ENCODE data around the gene SHISA7. TPM values are rescaled to one million over a fixed set of nuclear protein-coding genes. Genes with fewer than 3 reads are reported as not detected.

Gene SHISA7
- total and polyA plus RNA-seq, 5 donors from 2014 or later: not detected

GRCh38 chr19:55461974-55462626, 19.0 kb upstream of the SHISA7 start:
- no peak for ATAC-seq (ENCODE audit: low read depth in 2 of 2)
- Histone ChIP-seq H3K4me3 (ENCODE audit: low read depth, low read length) (peak overlapping the region; percentile 72), H3K9me3 (ENCODE audit: control insufficient read depth in 2 of 2, low read length in 2 of 2) (no peaks in the 10 kb centered on the region), H3K27ac (ENCODE audit: insufficient read depth, low read length, poor library complexity, severe bottlenecking) (peak overlapping the region; percentile 63), H3K36me3 (ENCODE audit: control insufficient read depth, insufficient read depth, low read length) (no peaks in the 10 kb centered on the region), H3K27me3 (ENCODE audit: control insufficient read depth, insufficient read depth, low read length) (no peaks in the 10 kb centered on the region), H3K4me1 (ENCODE audit: control insufficient read depth, insufficient read depth, low read length, poor library complexity, severe bottlenecking) (peaks cover 18% of the 10 kb centered on the region)
- DNase-seq: no peak
- Mint-ChIP-seq H3K4me1 (peaks cover 0 to 27% (median 7%) of the 10 kb centered on the region in 4 donors), H3K9me3 (no peaks in the 10 kb centered on the region), H3K4me3 (peak overlapping the region; percentile 90 to 94 (median 93)), H3K27ac (peak overlapping the region; percentile 92 to 96 (median 95)), H3K27me3 (no peaks in the 10 kb centered on the region), H3K36me3 (no peaks in the 10 kb centered on the region)

- H3K4me3 Mint-ChIP-seq: peak within 1 kb of the TSS; percentile 90 to 94 (median 93)
- Histone ChIP-seq H3K27me3 (ENCODE audit: control insufficient read depth, insufficient read depth, low read length) (no peaks in the 10 kb centered on the region), H3K36me3 (ENCODE audit: control insufficient read depth, insufficient read depth, low read length) (no peaks in the 10 kb centered on the region)
These were observed 18.3 kb upstream of the SHISA7 start, which contains the start of gene ISOC2 for GRCh38 chr19:55461259-55461973. TSS of gene ISOC2 (minus strand) at chr19:55461642. CDS start at chr19:55456486, 5,156 bp downstream.

GRCh38 chr19:55460670-55461258, 17.7 kb upstream of the SHISA7 start:
- DNase-seq (peak in 2 of 3 donors; percentile 40 to 42), ATAC-seq (ENCODE audit: low read depth in 2 of 2) (no peak)
- H3K27me3 ChIP-seq (ENCODE audit: control insufficient read depth, insufficient read depth, low read length): no peaks in the 10 kb centered on the region
- H3K27ac Mint-ChIP-seq: peak overlapping the region; percentile 89 to 95 (median 92)
- H3K27ac ChIP-seq (ENCODE audit: insufficient read depth, low read length, poor library complexity, severe bottlenecking): peak overlapping the region; percentile 71
- peaks cover 0 to 31% (median 7%) of the 10 kb centered on the region in 4 donors for H3K4me1 Mint-ChIP-seq
- H3K9me3 Mint-ChIP-seq: peaks cover 0 to 2% (median 0%) of the 10 kb centered on the region in 7 donors
- H3K36me3 Mint-ChIP-seq: no peaks in the 10 kb centered on the region
- H3K4me3 Mint-ChIP-seq: peak overlapping the region; percentile 72 to 94 (median 91)
- H3K36me3 ChIP-seq (ENCODE audit: control insufficient read depth, insufficient read depth, low read length): no peaks in the 10 kb centered on the region
- peaks cover 18% of the 10 kb centered on the region for H3K4me1 ChIP-seq (ENCODE audit: control insufficient read depth, insufficient read depth, low read length, poor library complexity, severe bottlenecking)
- H3K27me3 Mint-ChIP-seq: no peaks in the 10 kb centered on the region
- no peaks in the 10 kb centered on the region for H3K9me3 ChIP-seq (ENCODE audit: control insufficient read depth in 2 of 2, low read length in 2 of 2)
- peak overlapping the region; percentile 48 for H3K4me3 ChIP-seq (ENCODE audit: low read depth, low read length)

More at GRCh38 chr19:55461259-55461973, 18.3 kb upstream of the SHISA7 start, which contains the start of gene ISOC2:
- Histone ChIP-seq H3K9me3 (ENCODE audit: control insufficient read depth in 2 of 2, low read length in 2 of 2) (no peaks in the 10 kb centered on the region), H3K4me1 (ENCODE audit: control insufficient read depth, insufficient read depth, low read length, poor library complexity, severe bottlenecking) (peaks cover 18% of the 10 kb centered on the region), H3K27ac (ENCODE audit: insufficient read depth, low read length, poor library complexity, severe bottlenecking) (peak within 1 kb of the TSS; percentile 71), H3K4me3 (ENCODE audit: low read depth, low read length) (peak within 1 kb of the TSS; percentile 72)
- H3K36me3 Mint-ChIP-seq: no peaks in the 10 kb centered on the region
- ATAC-seq (ENCODE audit: low read depth in 2 of 2) (peak; percentile 96 to 97), DNase-seq (peak; percentile 100)
- no peaks in the 10 kb centered on the region for H3K27me3 Mint-ChIP-seq
- H3K9me3 Mint-ChIP-seq: peaks cover 0 to 2% (median 0%) of the 10 kb centered on the region in 7 donors
- peak within 1 kb of the TSS; percentile 92 to 96 (median 95) for H3K27ac Mint-ChIP-seq
- peaks cover 0 to 31% (median 7%) of the 10 kb centered on the region in 4 donors for H3K4me1 Mint-ChIP-seq

GRCh38 chr19:55459950-55460657, 17.0 kb upstream of the SHISA7 start:
- Histone ChIP-seq H3K4me3 (ENCODE audit: low read depth, low read length) (no peak overlapping the region), H3K27me3 (ENCODE audit: control insufficient read depth, insufficient read depth, low read length) (no peaks in the 10 kb centered on the region), H3K4me1 (ENCODE audit: control insufficient read depth, insufficient read depth, low read length, poor library complexity, severe bottlenecking) (peaks cover 18% of the 10 kb centered on the region), H3K27ac (ENCODE audit: insufficient read depth, low read length, poor library complexity, severe bottlenecking) (no peak overlapping the region), H3K9me3 (ENCODE audit: control insufficient read depth in 2 of 2, low read length in 2 of 2) (no peaks in the 10 kb centered on the region), H3K36me3 (ENCODE audit: control insufficient read depth, insufficient read depth, low read length) (no peaks in the 10 kb centered on the region)
- Mint-ChIP-seq H3K27me3 (no peaks in the 10 kb centered on the region), H3K9me3 (peaks cover 0 to 2% (median 0%) of the 10 kb centered on the region in 7 donors), H3K4me3 (peak overlapping the region; percentile 72 to 94 (median 91)), H3K27ac (peak overlapping the region in 2 of 3 donors; percentile 33 to 92), H3K4me1 (peaks cover 0 to 31% (median 7%) of the 10 kb centered on the region in 4 donors), H3K36me3 (no peaks in the 10 kb centered on the region)
- no peak for ATAC-seq (ENCODE audit: low read depth in 2 of 2)
- no peak for DNase-seq

- no peak for DNase-seq
- ATAC-seq (ENCODE audit: low read depth in 2 of 2): no peak
- no peak overlapping the region for H3K27ac Mint-ChIP-seq
These were observed 16.4 kb upstream of the SHISA7 start for GRCh38 chr19:55459551-55459949.

GRCh38 chr19:55457683-55458457, 14.8 kb upstream of the SHISA7 start:
- H3K27me3 Mint-ChIP-seq: peaks cover 20% of the 10 kb centered on the region
- H3K36me3 ChIP-seq (ENCODE audit: control insufficient read depth, insufficient read depth, low read length): no peaks in the 10 kb centered on the region
- peaks cover 0 to 38% (median 16%) of the 10 kb centered on the region in 4 donors for H3K4me1 Mint-ChIP-seq
- no peaks in the 10 kb centered on the region for H3K9me3 ChIP-seq (ENCODE audit: control insufficient read depth in 2 of 2, low read length in 2 of 2)
- DNase-seq (no peak), ATAC-seq (ENCODE audit: low read depth in 2 of 2) (no peak)
- peaks cover 12% of the 10 kb centered on the region for H3K36me3 Mint-ChIP-seq
- peak overlapping the region in 2 of 4 donors; percentile 43 to 72 for H3K4me3 Mint-ChIP-seq
- no peaks in the 10 kb centered on the region for H3K27me3 ChIP-seq (ENCODE audit: control insufficient read depth, insufficient read depth, low read length)
- H3K4me3 ChIP-seq (ENCODE audit: low read depth, low read length): no peak overlapping the region
- H3K27ac Mint-ChIP-seq: no peak overlapping the region
- no peak overlapping the region for H3K27ac ChIP-seq (ENCODE audit: insufficient read depth, low read length, poor library complexity, severe bottlenecking)
- H3K9me3 Mint-ChIP-seq: peaks cover 0 to 2% (median 0%) of the 10 kb centered on the region in 7 donors
- H3K4me1 ChIP-seq (ENCODE audit: control insufficient read depth, insufficient read depth, low read length, poor library complexity, severe bottlenecking): peaks cover 19% of the 10 kb centered on the region

More at GRCh38 chr19:55459551-55459949, 16.4 kb upstream of the SHISA7 start:
- Mint-ChIP-seq H3K9me3 (peaks cover 0 to 2% (median 0%) of the 10 kb centered on the region in 7 donors), H3K4me3 (peak overlapping the region in 3 of 4 donors; percentile 12 to 72 (median 58)), H3K36me3 (peaks cover 3% of the 10 kb centered on the region), H3K4me1 (peaks cover 0 to 31% (median 9%) of the 10 kb centered on the region in 4 donors), H3K27me3 (peaks cover 4% of the 10 kb centered on the region)
- Histone ChIP-seq H3K36me3 (ENCODE audit: control insufficient read depth, insufficient read depth, low read length) (no peaks in the 10 kb centered on the region), H3K27ac (ENCODE audit: insufficient read depth, low read length, poor library complexity, severe bottlenecking) (no peak overlapping the region), H3K9me3 (ENCODE audit: control insufficient read depth in 2 of 2, low read length in 2 of 2) (no peaks in the 10 kb centered on the region), H3K4me3 (ENCODE audit: low read depth, low read length) (no peak overlapping the region), H3K27me3 (ENCODE audit: control insufficient read depth, insufficient read depth, low read length) (no peaks in the 10 kb centered on the region), H3K4me1 (ENCODE audit: control insufficient read depth, insufficient read depth, low read length, poor library complexity, severe bottlenecking) (peaks cover 18% of the 10 kb centered on the region)
